ENCODE results near the gene TRPM5.
"Not testable (repeated sequence)": the region's sequence is repeated elsewhere in the genome, so short reads cannot be mapped to it uniquely, and the experiment has no call there.

The TRPM5 gene
- total RNA-seq, result 0 to 0.71 (median 0.09) reads per million in 4 experiments

DNA sequence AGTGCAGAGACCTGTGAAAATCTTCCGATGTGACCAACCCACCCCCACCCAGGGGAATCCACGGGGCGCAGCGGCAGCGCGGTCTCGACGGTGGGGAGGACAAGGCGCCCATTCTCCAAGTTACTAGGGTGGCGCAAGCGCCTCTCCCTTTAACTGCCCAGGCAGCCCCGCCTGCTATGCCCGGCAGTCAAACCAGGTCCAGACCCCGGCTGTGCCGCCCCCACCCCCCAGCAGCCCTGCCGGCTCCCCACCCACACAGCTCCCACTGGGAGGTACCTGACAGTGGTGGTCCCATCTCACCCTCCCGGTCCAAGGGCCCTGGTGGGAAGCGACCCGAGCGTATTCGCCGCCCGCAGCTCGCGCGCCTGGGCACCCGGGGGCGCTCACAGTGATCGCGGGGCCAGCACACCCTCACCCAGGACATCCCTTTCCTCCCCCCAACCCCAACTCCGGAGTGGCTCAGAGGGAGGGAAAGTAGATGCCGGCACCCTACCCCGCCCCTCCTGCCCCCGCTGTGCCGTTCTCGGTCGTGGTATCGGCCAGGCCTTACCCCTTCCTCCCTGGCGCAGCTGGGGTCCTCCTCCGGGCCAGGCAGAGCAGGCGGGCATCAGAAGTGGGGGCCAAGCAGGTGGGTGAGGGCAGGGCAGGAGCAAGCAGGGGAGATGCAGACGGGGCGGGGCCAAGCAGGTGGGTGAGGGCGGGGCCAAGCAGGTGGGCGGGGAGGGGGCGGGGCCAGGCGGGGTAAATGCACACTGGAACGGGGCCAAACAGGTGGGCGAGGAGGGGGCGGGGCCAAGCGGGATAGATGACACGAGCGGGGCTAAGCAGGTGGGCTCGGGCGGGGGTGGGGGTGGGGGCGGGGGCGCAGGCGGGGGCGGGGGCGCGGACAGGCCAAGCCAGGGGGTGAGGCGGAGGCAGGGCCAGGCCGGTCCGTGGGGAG lies at the start of gene TRPM5:
TSS of gene TRPM5 (minus strand) at position 634 of the 940 bp plus-strand sequence. CDS start 21,478 bp downstream, outside the sequence.
- DNase-seq, result peak; percentile 80

DNA sequence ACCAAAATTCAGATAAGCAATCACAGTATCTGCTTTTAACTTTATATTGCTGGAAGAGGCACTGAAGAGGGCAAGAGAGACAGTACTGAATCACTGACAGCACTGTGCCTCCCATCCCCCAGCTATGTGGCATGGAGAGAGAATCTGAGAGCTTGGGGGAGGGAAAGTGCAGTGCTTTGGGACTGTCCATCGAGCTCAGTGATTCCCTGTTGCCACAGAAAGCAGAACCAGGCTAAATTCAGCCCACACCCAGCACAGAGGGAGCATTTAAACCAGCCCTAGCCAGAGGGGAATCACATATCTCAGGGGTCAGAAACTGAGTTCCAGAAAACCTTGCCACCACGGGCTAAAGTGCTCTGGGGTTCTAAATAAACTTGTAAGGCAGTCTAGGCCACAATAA lies 44.8 kb upstream of the TRPM5 start:
- no peak for DNase-seq

DNA sequence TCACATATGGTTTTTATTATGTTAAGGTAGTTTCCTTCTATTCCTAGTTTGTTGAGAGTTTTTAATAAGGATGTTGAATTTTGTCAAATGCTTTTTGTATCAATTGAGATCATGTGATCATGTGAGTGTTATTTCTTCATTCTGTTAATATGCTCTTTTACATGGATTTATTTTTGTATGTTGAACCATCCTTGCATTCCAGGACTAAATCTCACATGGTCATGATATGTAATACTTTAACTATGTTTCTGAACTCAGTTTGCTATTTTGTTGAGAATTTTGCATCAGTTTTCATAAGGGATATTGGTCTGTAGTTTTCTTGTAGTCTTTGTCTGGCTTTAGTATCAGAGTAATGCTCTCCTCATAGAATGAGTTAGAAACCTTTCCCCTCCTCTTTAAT lies 43.7 kb upstream of the TRPM5 start:
- no peak for DNase-seq

DNA sequence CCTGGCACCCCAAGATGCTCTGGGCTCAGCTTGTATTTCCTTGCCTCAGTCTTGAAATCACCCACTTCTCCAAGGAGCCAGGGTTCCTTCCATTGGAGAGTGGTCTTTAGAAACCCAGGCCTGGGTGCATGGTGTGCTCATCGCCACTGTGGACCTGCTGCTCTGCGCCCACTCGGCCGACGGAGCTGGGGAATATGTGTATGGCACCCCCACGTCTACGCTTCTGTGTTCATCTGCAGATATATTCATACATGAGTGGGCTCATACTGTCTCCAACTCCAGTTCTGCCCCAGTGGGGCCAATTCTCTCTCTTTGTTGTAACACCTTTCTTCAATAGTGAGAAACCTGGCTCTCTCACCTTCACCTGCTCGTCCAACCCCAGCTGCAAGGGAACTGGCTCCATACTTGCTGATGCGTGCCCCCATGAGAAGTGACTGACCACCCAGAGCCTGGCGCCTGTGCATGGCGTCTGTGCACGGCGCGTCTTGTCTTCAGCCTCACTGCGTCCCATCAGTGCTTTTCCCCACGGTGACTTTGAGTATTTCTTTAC lies 40.3 kb upstream of the TRPM5 start:
- DNase-seq, result no peak

DNA sequence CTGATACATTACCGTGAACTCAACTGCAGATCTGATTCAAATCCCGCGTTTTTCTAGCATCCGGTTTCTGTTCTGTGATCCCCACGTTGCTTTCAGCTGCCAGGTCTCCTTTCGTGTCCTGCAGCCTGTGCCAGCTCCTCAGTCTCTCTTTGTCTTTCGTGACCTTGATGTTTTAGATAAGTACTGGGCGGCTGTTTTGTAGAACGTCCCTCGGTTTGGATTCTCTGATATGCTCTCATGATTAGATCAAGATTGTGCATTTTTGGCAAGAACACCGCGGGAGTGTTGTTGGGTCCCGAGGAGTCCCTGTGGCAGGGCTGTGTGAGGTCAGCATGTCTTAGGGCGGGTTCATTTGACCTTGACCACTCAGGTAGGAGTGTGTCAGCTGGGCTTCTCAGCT lies 39.1 kb upstream of the TRPM5 start:
- no peak for DNase-seq

- DNase-seq, result no peak
These were observed 38.4 kb upstream of the TRPM5 start for GRCh38 chr11:2482745-2483144.

- DNase-seq, result no peak
These were observed 37.9 kb upstream of the TRPM5 start for GRCh38 chr11:2482204-2482603.

GRCh38 chr11:2481253-2481652 lies 36.9 kb upstream of the TRPM5 start:
- no peak for DNase-seq

DNA sequence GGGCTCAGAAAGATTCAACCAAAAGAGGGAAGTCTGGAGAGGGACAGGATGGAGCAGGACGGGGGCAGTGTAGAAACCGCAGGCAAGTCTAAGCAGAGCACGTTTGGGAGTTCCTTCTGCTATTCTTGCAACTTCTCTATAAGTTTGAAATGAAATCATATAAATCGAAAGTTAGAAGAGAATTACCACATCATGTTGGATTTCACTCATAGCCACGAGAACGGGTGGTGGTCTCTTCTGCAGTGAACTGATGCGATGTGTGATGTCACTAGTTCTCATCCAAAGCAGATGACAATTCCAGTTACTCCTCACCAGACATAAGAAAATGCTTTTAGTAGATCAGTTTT lies 36.5 kb upstream of the TRPM5 start:
- no peak for DNase-seq

- DNase-seq, result not testable (repeated sequence)
These were observed 36.0 kb upstream of the TRPM5 start for GRCh38 chr11:2480067-2480873.

DNA sequence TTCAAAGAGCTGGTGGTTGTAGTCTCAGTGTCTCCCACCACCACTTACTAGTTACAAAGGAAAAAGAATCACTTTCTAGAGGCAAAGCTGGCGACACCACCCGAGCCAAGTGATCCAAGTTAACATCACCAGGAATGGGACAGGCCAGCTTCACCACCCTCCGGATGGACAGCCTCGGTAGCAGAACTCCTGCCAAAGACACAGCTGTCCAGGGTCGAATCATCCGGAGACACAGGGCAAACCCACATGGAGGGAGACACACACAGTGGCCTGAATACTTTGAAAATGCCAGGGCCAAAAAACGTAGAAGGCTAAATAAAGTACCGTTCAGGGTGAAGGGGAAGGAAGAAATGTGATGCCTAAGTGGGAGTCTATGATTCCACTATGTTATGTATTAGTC lies 33.6 kb upstream of the TRPM5 start:
- DNase-seq, result no peak

GRCh38 chr11:2477254-2477653 lies 32.9 kb upstream of the TRPM5 start:
- no peak for DNase-seq

DNA sequence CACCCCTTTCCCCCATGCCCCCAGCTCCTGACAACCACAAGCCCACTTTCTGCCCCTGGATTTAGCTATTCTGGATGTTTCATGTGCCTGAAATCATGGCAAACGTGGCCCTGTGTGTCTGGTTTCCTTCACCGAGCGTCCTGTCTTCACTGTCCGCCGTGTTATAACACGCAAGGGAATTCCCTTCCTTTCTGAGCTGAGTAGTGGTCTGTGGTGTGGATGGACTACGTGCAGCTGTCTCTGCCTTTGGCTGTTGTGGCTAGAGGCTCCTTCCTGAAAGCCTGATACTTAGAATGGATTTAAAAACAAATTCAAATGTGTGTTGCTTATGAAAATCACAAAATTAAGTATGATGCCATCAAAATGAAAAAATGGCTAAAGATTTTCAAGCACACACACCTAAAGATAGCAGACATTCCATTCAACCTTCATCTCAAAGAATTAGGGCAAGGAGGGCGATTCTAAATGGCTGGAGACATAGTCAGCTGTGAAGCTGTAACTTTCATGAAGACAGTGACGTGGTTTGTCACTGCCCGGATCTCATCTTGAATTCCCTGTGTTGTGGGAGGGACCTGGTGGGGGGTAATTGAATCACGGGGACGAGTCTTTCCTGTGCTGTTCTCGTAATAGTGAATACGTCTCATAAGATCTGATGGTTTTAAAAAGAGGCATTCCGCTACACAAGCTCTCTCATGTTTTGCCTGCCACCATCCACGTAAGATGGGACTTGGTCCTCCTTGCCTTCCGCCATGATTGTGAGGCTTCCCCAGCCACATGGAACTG lies 31.0 kb upstream of the TRPM5 start:
- DNase-seq, result no peak

DNA sequence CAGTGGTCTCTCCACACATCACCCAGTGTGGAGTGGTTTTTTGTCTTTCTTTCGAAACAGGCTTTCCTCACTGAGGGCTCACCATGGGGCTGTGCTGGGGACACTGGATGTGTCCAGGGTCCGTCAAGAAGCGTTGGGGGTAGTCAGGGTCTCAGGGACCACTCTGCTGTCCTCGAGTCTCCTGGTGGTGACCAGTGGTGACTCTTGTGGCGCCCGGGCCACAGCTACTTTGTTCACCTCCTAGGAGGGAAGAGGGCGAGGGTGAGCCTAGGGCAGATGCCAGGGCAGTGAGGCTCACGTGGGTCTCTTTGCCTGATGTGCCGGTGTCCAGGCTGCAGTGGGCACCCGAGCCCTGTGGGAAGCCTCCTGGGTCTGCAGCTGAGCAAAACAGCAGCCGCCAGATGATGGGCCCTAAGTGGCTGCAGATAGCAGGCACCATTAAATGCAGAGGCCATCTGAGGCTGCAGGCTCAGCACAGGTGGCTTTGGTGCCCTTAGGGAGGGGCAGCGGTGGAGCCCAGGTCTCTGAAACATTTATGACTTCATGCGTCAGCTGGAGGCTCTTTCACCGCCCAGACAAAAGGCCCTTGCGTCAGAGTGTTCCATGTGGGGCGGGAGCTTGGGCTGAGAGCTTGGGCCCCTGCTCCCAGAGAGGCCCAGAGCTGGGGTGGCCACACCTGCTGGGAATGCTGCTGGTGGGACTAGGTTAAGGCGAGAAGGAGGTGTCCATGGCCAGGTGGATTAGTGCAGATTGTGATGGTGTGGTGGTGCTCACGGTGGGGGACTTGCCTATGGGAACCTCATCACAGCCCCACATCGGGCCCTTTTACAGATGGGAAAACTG lies 30.0 kb upstream of the TRPM5 start:
- DNase-seq, result no peak

DNA sequence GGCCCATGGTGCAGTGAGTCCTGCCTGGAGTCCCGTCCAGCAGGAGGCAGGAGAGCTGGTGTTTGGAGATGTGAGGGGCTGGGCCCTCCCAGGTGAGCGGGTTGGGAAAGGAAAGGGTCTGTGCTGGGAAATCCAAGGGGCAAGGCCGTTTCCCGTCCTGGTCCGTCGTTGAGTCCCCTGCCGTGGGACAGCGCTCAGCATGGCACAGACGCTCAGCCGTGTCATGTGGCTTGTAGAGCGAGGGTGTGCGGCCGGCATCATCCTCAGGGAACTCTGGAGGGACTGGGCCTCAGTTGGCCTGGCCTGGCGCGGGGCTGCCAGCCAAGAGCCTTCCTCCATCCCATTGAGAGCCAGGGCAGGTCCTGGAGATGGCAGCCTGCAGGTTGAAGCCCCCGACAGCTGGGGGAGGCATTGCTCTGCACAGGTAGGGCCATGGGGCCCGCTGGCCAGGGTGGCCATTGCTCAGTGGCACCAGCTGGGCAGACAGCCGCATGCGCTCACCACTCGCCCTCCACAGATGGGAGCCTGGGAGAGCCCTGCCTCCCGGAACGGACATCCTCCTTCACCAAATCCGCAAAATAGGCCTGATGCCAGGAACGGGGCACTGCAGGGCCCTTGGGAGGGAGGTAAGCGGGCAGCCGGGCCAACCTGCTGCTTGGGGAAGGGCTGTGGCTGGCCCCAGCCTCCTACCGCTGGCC lies 29.2 kb upstream of the TRPM5 start:
- DNase-seq, result no peak

- DNase-seq, result no peak
These were observed 28.3 kb upstream of the TRPM5 start for GRCh38 chr11:2472428-2473186.

DNA sequence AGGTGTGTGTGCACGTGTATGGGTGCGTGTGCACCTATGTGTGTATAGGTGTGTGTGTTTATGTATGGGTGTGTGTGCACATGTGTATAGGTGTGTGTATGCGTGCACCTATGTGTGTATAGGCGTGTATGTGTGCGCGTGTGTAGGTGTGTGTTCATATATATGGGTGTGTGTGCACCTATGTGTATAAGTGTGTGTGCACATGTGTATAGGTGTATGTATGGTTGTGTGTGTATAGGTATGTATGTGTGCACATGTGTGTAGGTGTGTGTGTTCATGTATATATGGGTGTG lies 27.4 kb upstream of the TRPM5 start:
- DNase-seq, result no peak

DNA sequence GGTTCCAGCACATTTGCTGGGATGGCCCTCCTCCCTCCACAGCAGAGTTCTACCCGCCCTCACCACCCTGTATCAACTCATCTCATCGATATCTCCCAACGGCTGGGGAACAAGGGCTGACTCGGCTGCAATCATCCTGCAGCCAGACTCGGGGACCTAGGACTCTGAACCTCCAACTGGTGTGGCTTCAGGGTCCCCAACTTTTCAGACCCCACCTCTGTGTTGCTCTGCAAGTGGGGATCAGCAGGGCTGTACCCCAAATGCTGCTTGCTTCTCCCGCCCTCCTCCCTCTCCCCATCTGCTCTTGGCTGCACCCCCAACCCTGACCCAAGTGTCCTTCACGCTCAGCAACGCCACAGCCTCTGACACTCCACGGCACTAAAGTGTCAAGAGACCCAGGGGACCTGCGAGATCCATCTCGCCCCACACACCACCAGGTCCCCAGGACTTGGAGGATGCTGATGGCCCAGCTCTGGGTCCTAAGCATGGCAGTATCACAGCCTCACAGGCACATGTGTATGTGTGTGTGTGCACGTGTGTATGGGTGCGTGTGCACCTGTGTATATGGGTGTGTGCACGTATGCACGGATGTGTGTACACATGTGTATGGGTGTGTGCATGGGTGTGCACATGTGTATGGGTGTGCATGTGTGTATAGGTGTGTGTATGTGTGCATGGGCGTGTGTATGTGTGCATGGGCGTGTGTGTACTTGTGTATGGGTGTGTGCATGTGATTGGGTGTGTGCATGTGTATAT lies 26.9 kb upstream of the TRPM5 start:
- no peak for DNase-seq

DNA sequence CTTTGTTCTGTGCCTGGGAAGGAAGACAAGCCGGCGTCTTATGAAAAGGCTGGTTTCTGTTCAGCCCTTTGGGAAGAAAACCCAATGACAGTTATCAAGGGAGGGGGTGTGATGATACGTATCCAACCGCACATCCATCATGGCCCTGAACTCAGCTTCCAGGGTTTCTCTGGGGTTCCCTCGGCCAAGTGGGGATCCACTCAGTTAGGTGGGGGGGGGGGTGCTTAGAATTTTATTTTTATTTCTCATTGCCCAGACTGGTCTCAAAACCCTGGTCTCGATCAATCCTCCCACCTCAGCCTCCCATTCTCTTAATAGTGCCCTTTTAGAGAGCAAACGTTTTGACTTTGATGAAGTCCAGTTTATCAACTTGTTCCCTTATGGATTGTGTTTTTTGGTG lies 26.2 kb upstream of the TRPM5 start:
- no peak for DNase-seq
